ENCODE data around the gene NR2C2AP.
"Not testable (repeated sequence)": the region's sequence is repeated elsewhere in the genome, so short reads cannot be mapped to it uniquely, and the experiment has no call there.

Gene NR2C2AP

GRCh38 chr19:19173243-19173642, 30.0 kb downstream of the NR2C2AP start:
- H3K4me3 ChIP-seq (ENCODE audit: low read length); H3K9ac ChIP-seq (ENCODE audit: low read length); H3K27ac ChIP-seq (ENCODE audit: low read length); H3K36me3 ChIP-seq (ENCODE audit: control insufficient read depth, low read depth, low read length); H3K4me1 ChIP-seq (ENCODE audit: control insufficient read depth, low read depth, low read length); H3K9me3 ChIP-seq (ENCODE audit: control insufficient read depth, low read depth, low read length): not testable (repeated sequence)
- peaks cover 32% of the 10 kb centered on the region for H3K27me3 ChIP-seq (ENCODE audit: control insufficient read depth, insufficient read depth, low read length)

GRCh38 chr19:19171821-19172532, 31.2 kb downstream of the NR2C2AP start:
- H3K9ac ChIP-seq (ENCODE audit: low read length), result no peak overlapping the region
- no peaks in the 10 kb centered on the region for H3K36me3 ChIP-seq (ENCODE audit: control insufficient read depth, low read depth, low read length)
- H3K4me1 ChIP-seq (ENCODE audit: control insufficient read depth, low read depth, low read length), result no peaks in the 10 kb centered on the region
- H3K27me3 ChIP-seq (ENCODE audit: control insufficient read depth, insufficient read depth, low read length), result peaks cover 38% of the 10 kb centered on the region
- no peak overlapping the region for H3K27ac ChIP-seq (ENCODE audit: low read length)
- H3K9me3 ChIP-seq (ENCODE audit: control insufficient read depth, low read depth, low read length), result no peaks in the 10 kb centered on the region
- no peak overlapping the region for H3K4me3 ChIP-seq (ENCODE audit: low read length)

GRCh38 chr19:19170873-19171672, 32.1 kb downstream of the NR2C2AP start:
- Histone ChIP-seq H3K27ac (ENCODE audit: low read length) (no peak overlapping the region), H3K9ac (ENCODE audit: low read length) (no peak overlapping the region), H3K4me1 (ENCODE audit: control insufficient read depth, low read depth, low read length) (no peaks in the 10 kb centered on the region)

GRCh38 chr19:19170053-19170872, 33.0 kb downstream of the NR2C2AP start, which contains the start of gene MEF2B:
MEF2B (minus strand) TSS chr19:19170263; CDS start chr19:19150735, 19,528 bp downstream.
- no peaks in the 10 kb centered on the region for H3K36me3 ChIP-seq (ENCODE audit: control insufficient read depth, low read depth, low read length)
- no peaks in the 10 kb centered on the region for H3K4me1 ChIP-seq (ENCODE audit: control insufficient read depth, low read depth, low read length)
- H3K9me3 ChIP-seq (ENCODE audit: control insufficient read depth, low read depth, low read length), result no peaks in the 10 kb centered on the region
- no peak within 1 kb of the TSS for H3K27ac ChIP-seq (ENCODE audit: low read length)
- peaks cover 38% of the 10 kb centered on the region for H3K27me3 ChIP-seq (ENCODE audit: control insufficient read depth, insufficient read depth, low read length)
- H3K4me3 ChIP-seq (ENCODE audit: low read length), result peak within 1 kb of the TSS; percentile 43
- no peak within 1 kb of the TSS for H3K9ac ChIP-seq (ENCODE audit: low read length)

More at GRCh38 chr19:19170873-19171672, 32.1 kb downstream of the NR2C2AP start:
- Histone ChIP-seq H3K9me3 (ENCODE audit: control insufficient read depth, low read depth, low read length) (no peaks in the 10 kb centered on the region), H3K27me3 (ENCODE audit: control insufficient read depth, insufficient read depth, low read length) (peaks cover 38% of the 10 kb centered on the region), H3K4me3 (ENCODE audit: low read length) (peak overlapping the region; percentile 43), H3K36me3 (ENCODE audit: control insufficient read depth, low read depth, low read length) (no peaks in the 10 kb centered on the region)

GRCh38 chr19:19169236-19170052, 33.8 kb downstream of the NR2C2AP start:
- H3K27me3 ChIP-seq (ENCODE audit: control insufficient read depth, insufficient read depth, low read length), result peaks cover 38% of the 10 kb centered on the region
- no peak overlapping the region for H3K4me3 ChIP-seq (ENCODE audit: low read length)
- no peak overlapping the region for H3K9ac ChIP-seq (ENCODE audit: low read length)
- H3K36me3 ChIP-seq (ENCODE audit: control insufficient read depth, low read depth, low read length), result no peaks in the 10 kb centered on the region
- no peak overlapping the region for H3K27ac ChIP-seq (ENCODE audit: low read length)
- no peaks in the 10 kb centered on the region for H3K9me3 ChIP-seq (ENCODE audit: control insufficient read depth, low read depth, low read length)
- no peaks in the 10 kb centered on the region for H3K4me1 ChIP-seq (ENCODE audit: control insufficient read depth, low read depth, low read length)

GRCh38 chr19:19167612-19168011, 35.6 kb downstream of the NR2C2AP start:
- H3K9me3 ChIP-seq (ENCODE audit: control insufficient read depth, low read depth, low read length), result no peaks in the 10 kb centered on the region
- H3K4me1 ChIP-seq (ENCODE audit: control insufficient read depth, low read depth, low read length), result no peaks in the 10 kb centered on the region
- H3K4me3 ChIP-seq (ENCODE audit: low read length), result no peak overlapping the region
- H3K27ac ChIP-seq (ENCODE audit: low read length), result no peak overlapping the region
- no peak overlapping the region for H3K9ac ChIP-seq (ENCODE audit: low read length)
- H3K27me3 ChIP-seq (ENCODE audit: control insufficient read depth, insufficient read depth, low read length), result peaks cover 38% of the 10 kb centered on the region
- no peaks in the 10 kb centered on the region for H3K36me3 ChIP-seq (ENCODE audit: control insufficient read depth, low read depth, low read length)

GRCh38 chr19:19165396-19165795, 37.8 kb downstream of the NR2C2AP start:
- Histone ChIP-seq H3K9me3 (ENCODE audit: control insufficient read depth, low read depth, low read length) (no peaks in the 10 kb centered on the region), H3K27me3 (ENCODE audit: control insufficient read depth, insufficient read depth, low read length) (peaks cover 24% of the 10 kb centered on the region), H3K9ac (ENCODE audit: low read length) (no peak overlapping the region), H3K36me3 (ENCODE audit: control insufficient read depth, low read depth, low read length) (no peaks in the 10 kb centered on the region), H3K27ac (ENCODE audit: low read length) (no peak overlapping the region), H3K4me1 (ENCODE audit: control insufficient read depth, low read depth, low read length) (no peaks in the 10 kb centered on the region), H3K4me3 (ENCODE audit: low read length) (no peak overlapping the region)

GRCh38 chr19:19162495-19162894, 40.7 kb downstream of the NR2C2AP start:
- Histone ChIP-seq H3K4me3 (ENCODE audit: low read length) (no peak overlapping the region), H3K27me3 (ENCODE audit: control insufficient read depth, insufficient read depth, low read length) (no peaks in the 10 kb centered on the region), H3K9me3 (ENCODE audit: control insufficient read depth, low read depth, low read length) (no peaks in the 10 kb centered on the region), H3K4me1 (ENCODE audit: control insufficient read depth, low read depth, low read length) (no peaks in the 10 kb centered on the region), H3K36me3 (ENCODE audit: control insufficient read depth, low read depth, low read length) (no peaks in the 10 kb centered on the region), H3K9ac (ENCODE audit: low read length) (no peak overlapping the region), H3K27ac (ENCODE audit: low read length) (no peak overlapping the region)

- Histone ChIP-seq H3K27me3 (ENCODE audit: control insufficient read depth, insufficient read depth, low read length) (no peaks in the 10 kb centered on the region), H3K4me3 (ENCODE audit: low read length) (no peak overlapping the region), H3K4me1 (ENCODE audit: control insufficient read depth, low read depth, low read length) (no peaks in the 10 kb centered on the region), H3K36me3 (ENCODE audit: control insufficient read depth, low read depth, low read length) (no peaks in the 10 kb centered on the region), H3K9me3 (ENCODE audit: control insufficient read depth, low read depth, low read length) (no peaks in the 10 kb centered on the region), H3K9ac (ENCODE audit: low read length) (no peak overlapping the region), H3K27ac (ENCODE audit: low read length) (no peak overlapping the region)
Observed at GRCh38 chr19:19160461-19161035, 42.7 kb downstream of the NR2C2AP start.

GRCh38 chr19:19159534-19159933, 43.7 kb downstream of the NR2C2AP start:
- Histone ChIP-seq H3K36me3 (ENCODE audit: control insufficient read depth, low read depth, low read length) (no peaks in the 10 kb centered on the region), H3K4me3 (ENCODE audit: low read length) (no peak overlapping the region), H3K9me3 (ENCODE audit: control insufficient read depth, low read depth, low read length) (no peaks in the 10 kb centered on the region), H3K27me3 (ENCODE audit: control insufficient read depth, insufficient read depth, low read length) (no peaks in the 10 kb centered on the region), H3K4me1 (ENCODE audit: control insufficient read depth, low read depth, low read length) (no peaks in the 10 kb centered on the region), H3K27ac (ENCODE audit: low read length) (no peak overlapping the region), H3K9ac (ENCODE audit: low read length) (no peak overlapping the region)
